GM19239 (cell line): ENCODE data around the gene SH2D2A.

ENCODE experiments used
- DNase-seq: peaks from one replicate; pipeline ENCODE4 v3.0.0; 2011; ENCODE audit warnings: low spot score; ENCODE audit not compliant: insufficient read length
- FAIRE-seq: peaks from 2 replicates; lab custom pipeline; 2011; peaks lifted over from hg19 to GRCh38; lab: Jason Lieb, UNC

The SH2D2A gene

DNA sequence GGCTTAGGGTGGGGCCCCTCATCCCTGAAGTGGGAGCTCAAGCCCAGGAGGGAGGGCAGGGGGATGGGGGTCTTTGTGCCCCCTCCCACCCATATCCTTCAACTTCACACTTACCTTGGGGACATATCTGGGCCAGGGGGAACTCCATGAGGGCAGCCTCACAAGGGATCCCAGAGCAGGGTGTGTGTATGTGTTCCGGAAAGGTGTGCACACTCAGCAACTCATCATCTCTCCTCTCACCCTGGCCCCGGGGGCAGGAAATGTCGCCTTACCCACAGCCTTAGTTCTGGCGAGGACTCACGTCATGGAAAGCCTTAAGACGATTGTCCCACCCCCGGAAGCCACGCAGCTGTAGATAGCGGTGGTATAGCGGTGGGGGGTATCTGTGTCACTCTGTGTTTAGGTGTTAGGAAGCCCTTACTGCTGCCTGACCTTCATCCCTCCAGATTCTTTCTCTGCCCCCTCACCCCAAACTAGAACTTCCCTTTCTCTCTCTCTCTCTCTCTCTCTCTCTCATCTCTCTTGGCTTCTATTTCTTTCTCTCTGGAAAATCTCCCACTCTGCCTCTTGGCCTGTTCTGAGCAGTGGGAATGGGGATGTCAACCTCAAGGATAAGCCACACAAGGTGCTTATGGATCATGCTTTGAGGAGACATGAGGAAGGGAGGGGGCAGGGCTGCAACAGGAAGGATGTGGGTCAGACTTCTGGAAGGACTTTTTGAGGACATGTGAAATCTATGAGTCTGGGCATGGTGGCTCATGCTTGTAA, at the start of gene SH2D2A:
TSS of gene SH2D2A (minus strand) at position 288 of the 768 bp plus-strand sequence. CDS start at position 148, 140 bp downstream.
- DNase-seq: peak; percentile 85
- peak; percentile 69 for FAIRE-seq

- DNase-seq (no peak), FAIRE-seq (no peak)
Observed at GRCh38 chr1:156865865-156866248, 49.2 kb upstream of the SH2D2A start.

GRCh38 chr1:156865258-156865657, 48.6 kb upstream of the SH2D2A start:
- FAIRE-seq (no peak), DNase-seq (no peak)

DNA sequence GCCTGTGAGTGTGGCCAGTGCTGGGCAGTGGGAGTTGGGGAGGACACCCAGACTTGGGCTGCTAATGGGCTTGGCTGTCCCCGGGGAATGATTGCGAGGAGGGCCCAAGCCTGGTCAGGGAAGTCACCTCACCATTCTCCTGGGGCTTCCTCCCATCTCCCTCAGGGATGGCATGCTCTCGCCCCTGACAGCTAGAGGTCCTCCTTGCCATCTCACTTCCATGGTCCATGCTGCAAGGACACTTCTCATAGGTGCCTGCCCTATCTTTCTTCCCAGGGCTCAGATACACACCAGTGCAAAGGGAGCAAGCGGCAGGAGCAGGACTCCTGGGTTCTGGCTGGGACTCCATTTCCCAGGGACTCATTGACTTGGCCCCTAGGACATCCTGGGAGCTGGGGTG, 48.1 kb upstream of the SH2D2A start:
- no peak for DNase-seq
- FAIRE-seq: no peak

DNA sequence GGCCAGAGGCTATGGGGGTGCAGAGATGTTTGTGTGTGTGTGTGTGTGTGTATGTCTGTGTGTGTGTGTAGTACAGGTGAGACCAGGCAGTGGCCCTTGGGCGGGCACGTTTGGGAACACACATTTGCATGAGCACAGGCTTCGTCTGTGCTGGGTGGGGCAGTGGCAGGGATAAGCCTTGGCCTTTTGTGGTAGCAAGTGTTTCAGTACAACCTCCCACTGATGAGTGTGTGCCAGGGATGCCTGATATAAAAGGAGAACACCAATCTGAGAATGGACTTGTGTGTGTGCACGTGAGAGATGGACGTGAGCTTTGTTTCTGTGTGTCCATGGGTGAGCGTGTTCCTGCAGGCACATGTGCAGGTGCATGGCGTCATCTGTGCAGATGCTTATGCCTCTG, 47.0 kb upstream of the SH2D2A start:
- DNase-seq (no peak), FAIRE-seq (no peak)

DNA sequence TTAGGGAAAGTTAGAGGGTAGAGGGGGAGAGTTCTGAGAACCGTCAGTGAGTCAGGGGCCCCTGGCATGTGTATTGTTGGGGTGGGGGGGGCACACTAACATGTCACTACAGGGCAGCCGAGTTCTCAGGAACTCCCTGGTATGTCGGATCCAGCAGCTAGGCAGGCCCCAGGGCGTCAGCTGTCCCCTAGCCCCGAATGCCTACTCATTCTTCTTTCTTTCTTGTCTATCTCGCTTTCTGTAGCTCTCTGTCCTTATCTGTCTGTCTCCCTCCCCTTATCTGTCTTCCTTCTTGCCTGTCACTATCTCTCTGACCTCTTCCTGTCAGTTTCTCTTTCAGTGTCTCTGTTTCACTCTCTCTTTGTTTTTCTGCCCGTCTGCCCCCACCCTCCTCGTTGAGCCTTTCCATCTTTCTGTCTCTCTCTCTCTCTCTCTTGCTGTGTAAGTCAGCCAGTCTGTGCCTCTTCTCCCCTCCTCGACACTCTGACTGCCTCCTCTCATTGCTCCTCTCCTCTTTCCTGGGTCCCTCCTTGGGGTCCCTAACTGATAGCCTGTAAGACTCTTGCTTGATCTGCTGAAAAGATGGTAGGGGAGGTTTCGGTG, 46.5 kb upstream of the SH2D2A start:
- no peak for DNase-seq
- no peak for FAIRE-seq

DNA sequence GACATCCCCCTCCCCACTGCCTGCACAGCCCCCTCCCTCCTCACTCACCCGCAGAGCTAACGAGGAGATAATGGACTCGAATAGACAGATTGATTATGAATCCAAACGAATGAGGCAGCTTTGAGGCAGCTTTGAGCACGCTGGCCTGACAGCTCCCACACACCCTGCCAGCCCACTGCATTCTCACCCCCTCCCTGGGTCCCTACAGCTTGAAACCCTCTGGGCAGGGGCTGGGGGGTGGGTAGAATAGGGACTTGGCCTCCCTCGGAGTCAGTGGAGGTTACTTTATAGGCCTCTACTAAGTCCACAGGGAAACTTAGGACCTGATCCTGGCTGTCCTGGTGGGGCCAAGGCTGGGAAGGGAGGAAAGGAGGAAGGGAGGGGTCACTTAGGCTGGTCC, 45.9 kb upstream of the SH2D2A start:
- no peak for FAIRE-seq
- no peak for DNase-seq

DNA sequence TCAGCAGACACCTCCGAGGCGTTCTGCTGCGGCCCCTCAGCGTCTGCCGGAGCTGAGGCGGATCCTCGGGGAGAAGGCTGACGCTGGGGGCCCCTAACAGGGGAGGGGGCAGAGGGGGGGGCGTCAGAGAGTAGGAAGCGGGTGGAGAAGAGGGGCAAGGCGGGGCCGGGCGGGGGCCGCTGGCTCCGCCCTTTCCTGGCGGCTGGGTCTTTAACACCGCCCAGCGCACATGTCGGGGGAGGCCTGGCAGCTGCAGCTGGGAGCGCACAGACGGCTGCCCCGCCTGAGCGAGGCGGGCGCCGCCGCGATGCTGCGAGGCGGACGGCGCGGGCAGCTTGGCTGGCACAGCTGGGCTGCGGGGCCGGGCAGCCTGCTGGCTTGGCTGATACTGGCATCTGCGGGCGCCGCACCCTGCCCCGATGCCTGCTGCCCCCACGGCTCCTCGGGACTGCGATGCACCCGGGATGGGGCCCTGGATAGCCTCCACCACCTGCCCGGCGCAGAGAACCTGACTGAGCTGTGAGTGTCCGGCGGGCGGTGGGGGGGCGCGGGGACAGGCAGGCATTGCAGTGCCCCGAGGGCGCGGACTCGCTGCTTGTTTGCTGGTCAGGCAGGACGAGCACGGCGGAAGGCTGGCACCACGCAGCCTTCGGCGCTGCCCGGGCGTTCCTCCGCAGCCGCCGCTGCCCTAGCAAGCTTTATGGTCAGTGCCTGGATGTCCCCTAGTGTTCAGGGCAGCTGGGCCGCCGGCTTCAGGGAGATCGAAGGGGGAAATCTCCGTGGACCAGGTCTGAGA, 44.2 kb upstream of the SH2D2A start, which contains the start of gene NTRK1:
TSS of gene NTRK1 (plus strand) at position 238 of the 796 bp plus-strand sequence. CDS start at position 308, 70 bp downstream.
- no peak for FAIRE-seq
- DNase-seq: peak; percentile 64

DNA sequence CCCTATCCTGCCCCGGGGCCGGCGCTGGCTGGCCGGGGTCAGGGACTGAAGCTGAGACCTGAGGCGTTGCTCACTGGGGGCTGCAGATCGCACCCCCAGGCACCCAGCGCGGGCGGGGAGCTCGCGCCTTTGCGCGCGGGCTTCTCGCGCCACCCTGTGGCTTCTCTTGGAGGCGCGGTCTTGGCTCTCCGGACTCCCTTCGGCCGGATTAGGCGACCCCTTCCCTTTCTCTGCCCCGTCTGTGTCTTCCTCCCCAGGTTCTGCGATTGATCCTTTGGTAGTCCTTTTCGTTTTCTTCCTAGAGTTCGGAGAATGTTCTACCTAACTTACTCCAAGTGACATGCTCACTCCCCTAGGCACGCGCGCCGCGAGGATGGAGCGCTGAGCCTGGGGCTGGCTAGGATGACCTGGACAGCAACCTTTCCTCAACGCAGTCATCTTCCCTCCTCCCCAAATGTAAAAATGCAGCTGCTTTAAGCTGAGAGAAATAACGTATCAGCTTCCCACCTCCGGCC, 43.5 kb upstream of the SH2D2A start:
- no peak for FAIRE-seq
- DNase-seq: peak; percentile 81

DNA sequence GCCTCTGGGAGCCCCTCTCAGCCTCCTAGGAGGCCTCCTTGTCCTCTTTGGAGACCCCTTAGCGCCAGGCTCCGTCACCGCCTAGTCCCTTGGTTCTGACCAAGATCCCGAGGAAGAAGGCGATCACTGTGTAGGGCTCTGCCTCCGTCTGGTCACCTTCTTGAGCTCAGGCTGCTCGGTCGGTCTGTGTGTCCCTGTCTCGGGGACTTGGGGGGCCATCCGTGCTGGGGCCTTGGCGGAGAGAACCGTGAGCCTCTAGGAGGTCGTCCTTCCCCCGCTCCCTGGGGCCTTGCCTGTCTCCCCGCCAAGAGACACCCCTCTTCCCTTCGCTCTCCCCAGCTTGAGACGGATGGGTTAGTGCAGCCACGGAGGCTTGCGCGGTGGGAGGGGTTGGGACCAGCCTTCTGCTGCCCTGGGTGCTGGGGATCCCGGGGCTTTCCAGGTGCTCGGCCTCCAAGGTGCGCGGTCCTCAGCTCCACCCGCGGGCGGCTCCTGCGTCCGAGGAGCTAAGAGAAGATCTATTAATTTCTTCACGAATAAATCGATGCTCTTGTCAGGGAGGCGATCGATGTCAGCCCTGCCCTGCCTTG, 43.0 kb upstream of the SH2D2A start:
- DNase-seq (no peak), FAIRE-seq (no peak)

DNA sequence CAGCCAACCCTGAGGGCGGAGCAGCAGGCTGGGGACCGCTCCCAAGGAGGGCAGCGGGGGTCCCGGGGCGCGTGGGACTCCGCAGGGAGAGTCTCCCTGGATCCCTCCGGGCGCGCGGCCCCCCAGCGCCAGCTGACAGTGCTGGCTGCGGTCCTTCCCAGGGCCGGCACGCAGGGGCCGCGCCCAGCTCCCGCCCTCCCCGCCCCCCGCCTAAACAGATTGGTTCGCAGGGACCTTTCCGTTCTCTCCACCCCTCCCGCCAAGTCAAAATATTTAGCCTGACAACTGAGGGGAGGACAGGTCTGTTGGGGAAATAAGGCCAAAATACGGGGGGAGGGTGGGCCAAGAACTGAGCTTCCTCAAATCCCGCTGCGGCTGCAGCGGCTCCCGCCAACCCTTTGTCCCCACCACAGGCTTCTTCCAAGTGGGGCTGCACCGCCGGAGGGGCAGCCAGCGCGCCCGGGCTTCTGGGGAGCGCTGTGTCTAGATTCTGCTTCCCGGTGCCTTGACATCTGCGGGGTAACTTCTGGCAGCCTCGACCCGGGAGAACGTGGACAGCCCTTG, 42.4 kb upstream of the SH2D2A start, which contains the start of gene INSRR:
TSS of gene INSRR (minus strand) at position 159 of the 564 bp plus-strand sequence. CDS start 496 bp downstream, outside the sequence.
- no peak for DNase-seq
- no peak for FAIRE-seq

GRCh38 chr1:156858555-156858956, 41.9 kb upstream of the SH2D2A start:
- FAIRE-seq: no peak
- no peak for DNase-seq

DNA sequence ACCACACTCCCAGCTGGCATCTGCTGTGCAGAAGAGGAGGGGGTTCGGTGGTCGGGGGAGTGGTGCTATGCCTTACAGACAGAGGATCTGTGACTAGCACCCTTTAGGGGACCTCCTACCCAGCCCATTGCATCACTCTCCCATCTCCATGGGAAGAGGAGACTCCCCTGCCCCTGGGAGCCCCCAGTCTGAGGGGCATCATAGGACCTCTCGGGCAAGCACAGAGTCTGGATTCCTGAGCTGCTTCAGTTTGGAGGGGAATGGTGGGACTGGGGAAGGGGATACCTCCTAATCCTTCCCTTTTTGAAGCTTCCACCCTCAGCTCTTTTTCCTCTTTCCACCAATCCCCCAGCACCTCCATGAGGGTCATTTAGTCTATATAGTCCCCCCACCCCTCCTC, 40.9 kb upstream of the SH2D2A start:
- FAIRE-seq (no peak), DNase-seq (no peak)

DNA sequence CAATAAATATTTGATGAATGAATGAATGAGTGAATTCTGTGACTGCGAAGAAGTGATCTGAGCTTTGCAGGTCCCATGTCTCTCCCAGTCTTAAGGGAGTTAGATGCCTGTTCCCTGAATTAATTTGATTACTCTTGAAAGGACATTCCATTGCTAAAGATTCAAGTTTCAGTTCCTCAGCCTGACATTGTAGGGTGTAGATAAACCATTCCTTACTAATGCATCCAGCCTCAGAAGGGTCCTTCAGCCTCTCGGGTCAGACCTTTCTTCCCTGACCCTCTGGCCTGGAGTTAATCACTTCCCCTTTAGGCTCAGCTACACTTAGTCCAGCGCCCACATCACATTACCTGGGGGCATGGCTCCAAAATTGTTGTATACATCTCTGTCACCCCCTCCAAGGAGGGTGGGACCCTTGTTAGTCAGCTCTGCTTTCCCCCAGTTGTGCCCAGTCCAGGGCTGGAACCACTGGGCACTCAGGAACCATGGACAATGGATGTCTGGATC, 39.7 kb upstream of the SH2D2A start:
- DNase-seq (no peak), FAIRE-seq (no peak)

- FAIRE-seq: no peak
- DNase-seq: no peak
Observed at GRCh38 chr1:156854634-156855033, 38.0 kb upstream of the SH2D2A start.

DNA sequence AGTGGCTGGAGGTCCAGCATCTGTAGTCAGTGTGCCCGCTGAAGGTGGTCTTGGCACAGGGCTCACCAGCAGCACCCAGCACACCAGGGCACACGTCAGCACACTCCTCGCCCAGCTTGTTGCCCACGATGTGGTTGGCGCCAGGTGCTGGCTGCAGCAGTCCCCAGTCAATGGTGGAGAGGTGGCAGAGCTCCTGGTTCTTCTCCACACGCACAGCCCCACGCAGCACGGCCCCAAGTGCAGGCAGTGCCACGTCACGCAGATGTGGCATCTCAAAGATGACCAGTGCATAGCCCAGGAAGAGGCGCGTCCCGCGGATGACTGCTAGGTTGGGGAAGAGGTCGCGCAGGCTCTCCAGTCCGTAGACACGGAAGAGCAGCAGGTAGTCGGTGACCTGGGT, 37.1 kb upstream of the SH2D2A start:
- FAIRE-seq (no peak), DNase-seq (no peak)

- FAIRE-seq: no peak
Observed at GRCh38 chr1:156852418-156852874, 35.8 kb upstream of the SH2D2A start.

GRCh38 chr1:156851779-156852417, 35.2 kb upstream of the SH2D2A start:
- FAIRE-seq (no peak), DNase-seq (no peak)

More at GRCh38 chr1:156852418-156852874, 35.8 kb upstream of the SH2D2A start:
- no peak for DNase-seq

GRCh38 chr1:156849151-156849496, 32.5 kb upstream of the SH2D2A start:
- DNase-seq (no peak), FAIRE-seq (no peak)
